Colonic mucosa (tissue), 4 donors: ENCODE results near the gene PREX1. TPM values are rescaled to one million over a fixed set of nuclear protein-coding genes. Genes with fewer than 3 reads are reported as not detected.
A peak's percentile ranks its signal among the peaks of the same experiment; 100 is the strongest.
"Not testable (repeated sequence)": the region's sequence is repeated elsewhere in the genome, so short reads cannot be mapped to it uniquely, and the experiment has no call there.

Experiments used
- DNase-seq: peaks from one replicate; pipeline ENCODE4 v3.0.0-alpha.2; 2020
- H3K27ac ChIP-seq: fragments of 200-600 bp; one replicate; pipeline ENCODE4 v1.8.0; 2021
- H3K27me3 ChIP-seq: fragments of 200-600 bp; one replicate; pipeline ENCODE4 v1.8.0; 2021
- H3K36me3 ChIP-seq: fragments of 200-600 bp; one replicate; pipeline ENCODE4 v1.8.0; 2021
- H3K4me1 ChIP-seq: fragments of 200-600 bp; one replicate; pipeline ENCODE4 v1.8.0; 2021; ENCODE audit warnings: mild to moderate bottlenecking
- H3K4me3 ChIP-seq: fragments of 200-600 bp; one replicate; pipeline ENCODE4 v1.8.0; 2021
- H3K9ac ChIP-seq, 2 donors: one replicate each; pipeline ENCODE4 v1.7.0; 2013; ENCODE audit warnings: control low read depth in 2 of 2, low read depth in 2 of 2, low read length in 2 of 2
- H3K9me3 ChIP-seq: fragments of 200-600 bp; one replicate; pipeline ENCODE4 v1.8.0; 2021
- intact Hi-C: fragments of 100-400 bp; cut with DNase I; formaldehyde crosslinking; loops from one replicate; pipeline ENCODE4 v1.14.1; 2022
- total RNA-seq, 2 donors: library from RNA; stranded (reverse); fragmentation: NEBNext Ultra II Directional in 1 of 2; extraction: Animal tissue kit (Norgen Biotek cat#: 25700) in 1 of 2; gene quantifications; one replicate each; pipeline ENCODE4 v1.2.1, GENCODE V29; 2021
- TF ChIP-seq, protein P1 (sequence below): fragments of 200-600 bp; IDR thresholded peaks from one replicate; pipeline ENCODE4 v1.8.0; 2022; ENCODE audit warnings: antibody characterized with exemption, mild to moderate bottlenecking
- donor health status: healthy.
- donor health status: DM: no; HTN: no; CAD: no.
- donor health status: DM: no; HTN: no; CAD: no.

The PREX1 gene
- total RNA-seq, 2 donors from 2014 or later = 7.2 to 24.6 TPM

DNA sequence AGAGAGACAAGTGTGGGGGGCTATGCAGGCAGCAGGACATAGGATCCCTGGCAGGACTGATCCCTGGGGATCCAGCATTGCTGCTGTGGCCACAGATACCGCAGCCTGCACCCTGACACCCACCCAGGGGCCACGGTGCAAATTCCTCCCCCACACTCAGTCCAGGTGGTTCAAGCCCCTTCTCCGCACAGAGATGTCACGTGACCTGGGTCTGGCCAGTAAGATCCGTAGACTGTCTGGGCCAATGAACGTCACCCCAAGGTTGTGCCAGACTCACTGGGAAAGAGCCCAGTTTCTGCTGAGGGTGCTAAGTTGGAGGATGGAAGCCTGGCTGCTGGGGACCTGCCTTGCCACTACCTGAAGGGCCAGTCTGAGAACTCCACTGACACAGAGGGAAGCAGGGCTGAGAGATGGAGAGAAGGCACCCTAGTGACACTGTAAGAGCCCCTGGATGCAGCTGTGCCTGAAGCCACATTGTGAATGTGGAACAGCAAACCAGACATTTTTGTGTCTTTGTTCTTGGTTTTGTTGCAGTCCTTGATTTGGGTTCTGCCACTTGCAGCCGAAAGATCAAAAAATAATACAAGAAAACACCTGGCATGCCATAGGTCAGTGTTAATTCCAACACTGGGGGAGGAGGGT, 228.6 kb downstream of the PREX1 start:
- no peak overlapping the region for H3K9ac ChIP-seq
- peaks cover 6% of the 10 kb centered on the region for H3K4me1 ChIP-seq
- H3K27ac ChIP-seq = no peak overlapping the region
- TF ChIP-seq, protein P1, sequence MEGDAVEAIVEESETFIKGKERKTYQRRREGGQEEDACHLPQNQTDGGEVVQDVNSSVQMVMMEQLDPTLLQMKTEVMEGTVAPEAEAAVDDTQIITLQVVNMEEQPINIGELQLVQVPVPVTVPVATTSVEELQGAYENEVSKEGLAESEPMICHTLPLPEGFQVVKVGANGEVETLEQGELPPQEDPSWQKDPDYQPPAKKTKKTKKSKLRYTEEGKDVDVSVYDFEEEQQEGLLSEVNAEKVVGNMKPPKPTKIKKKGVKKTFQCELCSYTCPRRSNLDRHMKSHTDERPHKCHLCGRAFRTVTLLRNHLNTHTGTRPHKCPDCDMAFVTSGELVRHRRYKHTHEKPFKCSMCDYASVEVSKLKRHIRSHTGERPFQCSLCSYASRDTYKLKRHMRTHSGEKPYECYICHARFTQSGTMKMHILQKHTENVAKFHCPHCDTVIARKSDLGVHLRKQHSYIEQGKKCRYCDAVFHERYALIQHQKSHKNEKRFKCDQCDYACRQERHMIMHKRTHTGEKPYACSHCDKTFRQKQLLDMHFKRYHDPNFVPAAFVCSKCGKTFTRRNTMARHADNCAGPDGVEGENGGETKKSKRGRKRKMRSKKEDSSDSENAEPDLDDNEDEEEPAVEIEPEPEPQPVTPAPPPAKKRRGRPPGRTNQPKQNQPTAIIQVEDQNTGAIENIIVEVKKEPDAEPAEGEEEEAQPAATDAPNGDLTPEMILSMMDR = no peak
- H3K9me3 ChIP-seq = no peaks in the 10 kb centered on the region
- no peaks in the 10 kb centered on the region for H3K36me3 ChIP-seq
- H3K27me3 ChIP-seq = no peaks in the 10 kb centered on the region
- intact Hi-C loops = no loop called here
- H3K4me3 ChIP-seq = no peak overlapping the region
- DNase-seq = no peak

DNA sequence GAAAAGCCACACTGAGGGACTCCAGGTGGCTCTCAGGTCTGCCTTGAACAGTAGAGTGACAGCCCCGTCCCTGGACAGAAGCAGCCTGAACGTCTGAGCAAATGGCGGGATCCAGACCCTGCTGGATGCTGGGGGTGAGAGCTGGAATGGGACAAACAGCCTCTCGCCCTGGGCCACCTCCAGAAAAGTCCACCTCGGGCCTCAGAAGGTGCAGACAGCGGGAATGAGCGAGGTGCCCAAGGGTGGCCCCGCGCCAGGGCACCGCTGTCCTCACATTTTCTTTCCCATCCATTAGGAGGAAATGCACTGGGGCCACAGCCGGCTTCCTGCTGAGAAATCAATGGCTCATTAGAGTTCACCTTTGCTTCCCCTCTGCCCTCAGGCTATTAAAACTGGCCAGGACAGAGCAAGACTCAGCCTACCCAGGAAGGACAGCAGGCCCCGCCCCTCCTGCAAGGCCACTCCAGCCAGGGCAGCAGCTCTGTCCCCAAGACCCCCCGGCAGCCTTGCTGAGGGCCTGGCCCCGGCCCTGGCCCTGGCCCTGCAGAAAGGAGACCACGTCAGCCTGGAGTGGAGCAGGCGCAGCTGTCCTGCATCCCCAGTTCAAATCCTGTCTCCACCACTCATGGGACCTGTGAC, 229.4 kb downstream of the PREX1 start:
- H3K36me3 ChIP-seq, H3K27me3 ChIP-seq, H3K4me1 ChIP-seq, H3K27ac ChIP-seq, intact Hi-C loops, H3K9me3 ChIP-seq, H3K4me3 ChIP-seq, H3K9ac ChIP-seq, DNase-seq: not testable (repeated sequence)

DNA sequence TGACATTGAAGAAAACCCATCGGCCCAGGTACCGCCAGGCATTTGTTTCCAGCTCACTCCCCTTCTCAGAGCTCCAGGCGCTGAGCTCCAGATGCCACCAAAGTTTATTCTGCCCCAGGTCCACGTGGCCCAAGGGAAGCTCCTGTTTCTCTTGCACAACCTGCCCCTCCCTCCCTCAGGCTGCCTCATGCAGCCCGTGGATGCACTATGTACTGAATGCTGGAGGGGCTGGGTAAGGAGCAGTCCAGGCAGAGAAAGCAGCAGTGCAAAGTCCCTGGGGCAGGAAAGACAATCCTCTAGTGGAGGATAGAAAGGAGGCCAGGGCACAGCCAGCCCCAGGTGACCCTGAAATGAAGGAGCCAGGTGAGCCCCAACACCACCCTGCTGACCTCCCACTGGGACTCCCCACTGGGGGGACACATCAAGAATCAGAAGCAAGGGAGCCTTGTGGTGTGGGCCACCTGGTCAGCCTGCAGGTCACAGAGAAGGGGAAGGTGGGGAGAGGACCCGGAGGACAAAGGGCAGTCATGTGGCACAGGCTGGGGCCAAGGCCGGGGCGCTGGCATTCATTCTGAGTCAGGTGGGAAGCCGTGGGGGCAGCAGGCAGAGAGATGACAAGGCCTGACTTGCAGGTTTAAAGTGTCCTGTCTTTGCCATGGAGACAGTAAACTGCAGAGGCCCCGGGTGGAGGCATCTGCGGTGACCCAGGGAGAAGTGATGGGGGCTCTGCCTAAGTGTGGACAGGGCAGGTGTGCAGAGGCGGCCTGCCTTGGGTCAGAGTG, 230.1 kb downstream of the PREX1 start:
- Histone ChIP-seq H3K4me3 (no peak overlapping the region), H3K27me3 (no peaks in the 10 kb centered on the region), H3K36me3 (no peaks in the 10 kb centered on the region), H3K9ac (no peak overlapping the region), H3K27ac (no peak overlapping the region), H3K9me3 (no peaks in the 10 kb centered on the region), H3K4me1 (peaks cover 6% of the 10 kb centered on the region)
- no peak for DNase-seq
- intact Hi-C loops = no loop called here
- TF ChIP-seq, protein P1 = no peak

DNA sequence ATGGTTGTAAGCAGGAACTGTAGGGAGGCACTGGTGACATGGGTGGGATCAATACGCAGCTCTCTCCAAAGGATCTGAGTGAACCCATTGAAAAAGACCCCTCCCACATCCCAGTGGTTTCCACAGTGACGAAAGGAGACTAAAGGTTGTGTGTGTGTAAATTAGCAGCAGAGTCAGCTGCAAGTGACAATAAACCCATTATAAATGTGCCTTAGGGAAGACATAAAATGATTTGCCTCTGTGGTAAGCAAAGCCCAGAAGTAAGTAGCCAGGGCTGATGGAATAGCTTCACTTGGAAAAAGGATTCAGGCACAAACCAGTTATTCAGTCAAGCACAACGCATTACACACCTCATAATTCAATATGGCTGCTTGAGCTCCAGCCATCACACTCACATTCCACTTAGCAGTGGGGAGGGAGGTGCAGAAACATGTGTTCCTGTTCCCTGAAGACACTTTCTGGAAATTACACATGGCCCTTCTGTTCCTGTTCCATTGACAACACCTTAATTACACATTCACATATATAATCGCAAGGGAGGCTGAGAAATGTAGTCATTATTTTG, 231.4 kb downstream of the PREX1 start:
- no peaks in the 10 kb centered on the region for H3K27me3 ChIP-seq
- no peaks in the 10 kb centered on the region for H3K36me3 ChIP-seq
- no peaks in the 10 kb centered on the region for H3K9me3 ChIP-seq
- no peak for DNase-seq
- intact Hi-C loops = no loop called here
- no peak overlapping the region for H3K9ac ChIP-seq
- peaks cover 6% of the 10 kb centered on the region for H3K4me1 ChIP-seq
- H3K4me3 ChIP-seq = no peak overlapping the region
- TF ChIP-seq, protein P1 = no peak
- H3K27ac ChIP-seq = peak overlapping the region; percentile 16

DNA sequence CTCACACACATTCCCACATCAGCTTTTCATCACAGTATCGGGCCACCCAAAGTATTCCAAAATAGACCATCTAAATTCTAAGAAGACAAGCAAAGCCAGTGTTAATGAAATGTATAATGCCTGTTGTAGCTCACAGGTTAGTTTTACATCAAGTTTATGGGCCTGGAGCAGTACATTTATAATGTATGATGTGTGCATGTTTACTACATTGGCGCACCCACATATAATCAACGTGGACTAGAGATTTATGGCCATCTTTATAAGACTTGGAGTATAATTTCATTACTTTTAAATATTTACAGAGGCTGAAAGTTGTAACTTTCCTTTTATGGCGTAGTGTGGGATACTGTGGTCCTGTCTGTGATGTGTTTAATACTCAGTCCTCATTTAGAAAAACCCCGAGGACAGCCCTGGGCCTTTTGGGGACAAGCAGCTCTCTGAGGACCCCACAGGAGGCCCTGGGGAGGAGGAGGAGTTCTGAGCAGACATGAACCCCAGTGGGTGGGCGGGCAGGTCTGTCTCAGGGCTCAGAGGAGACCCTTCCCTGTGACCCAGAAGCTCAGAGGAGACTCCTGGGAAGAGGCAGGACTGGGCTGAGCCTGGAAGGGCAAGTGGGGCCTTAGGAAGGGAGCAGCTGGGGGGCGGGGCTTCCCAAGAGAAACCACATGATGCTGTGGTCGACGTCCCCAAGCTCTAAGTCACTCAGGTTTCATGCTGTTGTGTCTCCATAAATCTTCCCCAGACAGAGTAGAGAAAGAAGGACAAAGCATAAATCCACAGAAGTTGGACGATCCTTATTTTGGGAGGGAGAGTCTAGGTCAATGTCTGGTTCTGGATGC, 232.1 kb downstream of the PREX1 start:
- no peaks in the 10 kb centered on the region for H3K27me3 ChIP-seq
- H3K36me3 ChIP-seq = no peaks in the 10 kb centered on the region
- H3K9me3 ChIP-seq = no peaks in the 10 kb centered on the region
- H3K27ac ChIP-seq = peak overlapping the region; percentile 41
- H3K4me1 ChIP-seq = peaks cover 6% of the 10 kb centered on the region
- TF ChIP-seq, protein P1 = no peak
- intact Hi-C loops = no loop called here
- peak overlapping the region in 1 of 2 donors; percentile 4 for H3K9ac ChIP-seq
- no peak overlapping the region for H3K4me3 ChIP-seq
- no peak for DNase-seq
